ENCODE measurements around the gene WDTC1. TPM values are rescaled to one million over a fixed set of nuclear protein-coding genes. Genes with fewer than 3 reads are reported as not detected.

WDTC1 gene
- polyA plus RNA-seq, 1 donor: 30.6 TPM

- Histone ChIP-seq H3K4me3 (ENCODE audit: low read length) (peak overlapping the region; percentile 28), H3K9me3 (ENCODE audit: control insufficient read depth, low read depth, low read length) (no peaks in the 10 kb centered on the region), H3K36me3 (ENCODE audit: control insufficient read depth, insufficient read depth, low read length) (no peaks in the 10 kb centered on the region), H3K27ac (ENCODE audit: low read length) (no peak overlapping the region), H3K27me3 (ENCODE audit: control insufficient read depth, insufficient read depth, low read length) (no peaks in the 10 kb centered on the region), H3K4me1 (ENCODE audit: control insufficient read depth, insufficient read depth, low read length) (peaks cover 18% of the 10 kb centered on the region)
- peak in 1 of 2 donors; percentile 49 for DNase-seq
- no CpG with 5 or more reads among the region's 31 CpGs for WGBS (ENCODE audit: insufficient coverage, low lambda C conversion rate)
These were observed 108.6 kb downstream of the WDTC1 start for GRCh38 chr1:27342778-27343638.

DNA sequence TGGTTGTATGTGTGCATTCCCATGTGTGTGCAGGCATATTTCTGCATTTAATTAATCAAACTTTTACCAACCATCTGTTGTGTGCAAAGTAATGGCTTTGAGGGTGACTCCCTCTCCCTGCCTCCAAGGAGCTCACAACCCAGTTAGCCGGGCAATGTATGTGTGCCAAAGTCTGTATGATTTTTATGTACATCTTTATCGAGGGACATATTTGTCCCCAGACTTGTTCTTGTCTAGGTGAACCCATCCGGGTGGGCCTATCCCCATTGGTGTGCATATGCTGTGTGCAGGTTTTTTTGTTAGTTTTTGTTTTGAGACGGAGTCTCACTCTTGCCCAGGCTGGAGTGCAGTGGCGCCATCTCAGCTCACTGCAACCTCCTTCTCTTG, 109.2 kb downstream of the WDTC1 start:
- DNase-seq: no peak
- Histone ChIP-seq H3K27ac (ENCODE audit: low read length) (no peak overlapping the region), H3K4me3 (ENCODE audit: low read length) (no peak overlapping the region), H3K36me3 (ENCODE audit: control insufficient read depth, insufficient read depth, low read length) (no peaks in the 10 kb centered on the region), H3K9me3 (ENCODE audit: control insufficient read depth, low read depth, low read length) (no peaks in the 10 kb centered on the region), H3K27me3 (ENCODE audit: control insufficient read depth, insufficient read depth, low read length) (no peaks in the 10 kb centered on the region), H3K4me1 (ENCODE audit: control insufficient read depth, insufficient read depth, low read length) (peaks cover 18% of the 10 kb centered on the region)
- WGBS (ENCODE audit: insufficient coverage, low lambda C conversion rate): 80% methylated on average over 1 of the region's 5 CpGs

- no peak for DNase-seq
- H3K4me1 ChIP-seq (ENCODE audit: control insufficient read depth, insufficient read depth, low read length): peaks cover 27% of the 10 kb centered on the region
- no peak overlapping the region for H3K27ac ChIP-seq (ENCODE audit: low read length)
- H3K4me3 ChIP-seq (ENCODE audit: low read length): no peak overlapping the region
- no CpG with 5 or more reads among the region's 12 CpGs for WGBS (ENCODE audit: insufficient coverage, low lambda C conversion rate)
- peaks cover 2% of the 10 kb centered on the region for H3K9me3 ChIP-seq (ENCODE audit: control insufficient read depth, low read depth, low read length)
- no peaks in the 10 kb centered on the region for H3K36me3 ChIP-seq (ENCODE audit: control insufficient read depth, insufficient read depth, low read length)
- peaks cover 11% of the 10 kb centered on the region for H3K27me3 ChIP-seq (ENCODE audit: control insufficient read depth, insufficient read depth, low read length)
These were observed 110.8 kb downstream of the WDTC1 start for GRCh38 chr1:27345272-27345671.

DNA sequence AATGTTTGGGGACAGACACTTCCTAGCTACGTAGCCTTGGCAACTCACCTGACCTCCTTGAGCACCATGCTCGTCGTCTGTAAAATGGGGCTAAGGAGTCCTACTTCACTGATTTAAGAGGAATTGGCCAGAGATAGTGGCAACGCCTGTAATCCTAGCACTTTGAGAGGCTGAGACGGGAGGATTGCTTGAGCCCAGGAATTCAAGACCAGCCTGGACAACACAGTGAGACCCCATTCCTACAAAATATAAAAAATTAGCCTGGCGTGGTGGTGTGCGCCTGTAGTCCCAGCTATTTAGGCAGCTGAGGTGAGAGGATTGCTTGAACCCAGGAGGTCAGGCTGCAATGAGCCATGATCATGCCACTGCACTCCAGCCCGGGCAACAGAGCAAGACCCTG, 111.9 kb downstream of the WDTC1 start:
- no CpG with 5 or more reads among the region's 8 CpGs for WGBS (ENCODE audit: insufficient coverage, low lambda C conversion rate)

DNA sequence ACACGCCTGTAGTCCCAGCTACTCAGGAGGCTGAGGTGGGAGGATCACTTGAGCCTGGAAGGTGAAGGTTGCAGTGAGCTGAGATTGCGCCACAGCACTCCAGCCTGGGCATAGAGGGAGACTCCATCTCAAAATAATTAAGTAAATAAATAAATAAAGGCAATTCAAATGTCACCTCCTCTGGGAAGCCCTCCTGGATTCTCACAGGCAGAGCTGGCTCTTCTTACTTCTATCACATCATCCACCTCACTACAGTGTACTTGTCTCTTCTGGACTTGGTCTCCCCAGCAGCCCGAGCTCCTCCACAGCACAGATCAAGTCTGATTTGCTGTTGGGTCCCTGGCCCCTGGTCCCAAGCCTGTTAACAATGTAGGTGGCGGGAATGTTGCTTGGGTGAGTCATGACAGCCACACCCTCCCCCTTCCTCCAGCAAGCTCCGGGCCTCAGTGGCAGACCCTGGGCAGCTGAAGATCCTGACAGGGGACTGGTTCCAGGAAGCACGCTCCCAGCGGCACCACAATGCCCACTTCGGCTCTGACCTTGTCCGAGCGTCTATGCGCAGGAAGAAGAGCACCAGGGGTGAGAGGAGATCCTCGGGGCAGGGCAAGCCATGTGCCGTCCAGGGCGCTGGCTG, 112.7 kb downstream of the WDTC1 start:
- Histone ChIP-seq H3K36me3 (ENCODE audit: control insufficient read depth, insufficient read depth, low read length) (no peaks in the 10 kb centered on the region), H3K27me3 (ENCODE audit: control insufficient read depth, insufficient read depth, low read length) (peaks cover 18% of the 10 kb centered on the region), H3K27ac (ENCODE audit: low read length) (no peak overlapping the region), H3K4me3 (ENCODE audit: low read length) (no peak overlapping the region), H3K9me3 (ENCODE audit: control insufficient read depth, low read depth, low read length) (peaks cover 6% of the 10 kb centered on the region), H3K4me1 (ENCODE audit: control insufficient read depth, insufficient read depth, low read length) (peaks cover 35% of the 10 kb centered on the region)
- DNase-seq: no peak
- no CpG with 5 or more reads among the region's 14 CpGs for WGBS (ENCODE audit: insufficient coverage, low lambda C conversion rate)

More for the DNA sequence above, 111.9 kb downstream of the WDTC1 start:
- no peak overlapping the region for H3K27ac ChIP-seq (ENCODE audit: low read length)
- H3K9me3 ChIP-seq (ENCODE audit: control insufficient read depth, low read depth, low read length): peaks cover 6% of the 10 kb centered on the region
- no peak for DNase-seq
- no peaks in the 10 kb centered on the region for H3K36me3 ChIP-seq (ENCODE audit: control insufficient read depth, insufficient read depth, low read length)
- H3K27me3 ChIP-seq (ENCODE audit: control insufficient read depth, insufficient read depth, low read length): peaks cover 18% of the 10 kb centered on the region
- H3K4me1 ChIP-seq (ENCODE audit: control insufficient read depth, insufficient read depth, low read length): peaks cover 38% of the 10 kb centered on the region
- no peak overlapping the region for H3K4me3 ChIP-seq (ENCODE audit: low read length)

DNA sequence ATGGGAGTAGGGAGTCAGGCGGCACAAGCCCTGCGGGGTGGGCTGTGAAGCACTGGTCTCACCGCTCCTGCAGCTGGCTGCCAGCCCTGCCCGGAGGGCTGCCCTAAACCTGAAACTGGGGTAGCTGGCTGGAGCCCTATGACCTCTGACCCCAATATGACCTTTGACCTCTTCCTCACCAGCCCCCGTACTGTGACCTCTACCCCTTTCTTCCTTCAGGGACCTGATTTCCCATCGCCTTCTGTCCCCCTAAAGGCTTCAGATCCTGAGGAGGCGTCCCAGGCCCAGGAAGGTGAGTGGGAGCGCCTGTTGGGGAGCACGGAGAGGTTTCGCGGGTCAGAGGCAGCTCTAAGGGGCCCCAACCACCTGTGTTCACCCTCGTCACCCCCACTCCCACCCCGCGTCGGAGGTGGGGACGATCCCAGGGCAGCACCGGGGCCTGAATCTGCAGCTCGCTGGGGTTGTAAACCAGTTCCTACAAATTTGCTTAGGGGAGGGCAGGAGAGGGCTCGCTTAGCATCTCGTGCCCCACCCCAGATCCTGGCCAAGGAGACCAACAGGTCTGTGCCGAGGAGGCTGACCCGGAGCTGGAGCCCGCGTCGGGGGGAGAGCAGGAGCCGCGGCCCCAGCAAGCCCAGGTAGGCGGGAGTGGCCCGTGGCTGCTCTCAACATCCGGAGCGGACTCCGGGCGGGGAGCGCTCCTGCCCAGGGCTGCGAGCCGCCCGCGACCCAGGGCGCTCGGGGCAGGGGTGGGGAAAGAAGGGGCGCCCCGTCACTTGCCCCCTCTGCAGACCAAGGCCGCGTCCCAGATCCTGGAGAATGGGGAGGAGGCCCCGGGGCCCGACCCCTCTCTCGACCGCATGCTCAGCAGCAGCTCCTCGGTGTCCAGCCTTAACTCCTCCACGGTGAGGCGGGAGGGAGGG, 114.7 kb downstream of the WDTC1 start:
- Histone ChIP-seq H3K4me3 (ENCODE audit: low read length) (peak overlapping the region; percentile 48), H3K27ac (ENCODE audit: low read length) (no peak overlapping the region), H3K36me3 (ENCODE audit: control insufficient read depth, insufficient read depth, low read length) (no peaks in the 10 kb centered on the region), H3K9me3 (ENCODE audit: control insufficient read depth, low read depth, low read length) (peaks cover 6% of the 10 kb centered on the region), H3K4me1 (ENCODE audit: control insufficient read depth, insufficient read depth, low read length) (peaks cover 25% of the 10 kb centered on the region), H3K27me3 (ENCODE audit: control insufficient read depth, insufficient read depth, low read length) (peaks cover 18% of the 10 kb centered on the region)
- peak; percentile 53 to 89 for DNase-seq
- no CpG with 5 or more reads among the region's 51 CpGs for WGBS (ENCODE audit: insufficient coverage, low lambda C conversion rate)

DNA sequence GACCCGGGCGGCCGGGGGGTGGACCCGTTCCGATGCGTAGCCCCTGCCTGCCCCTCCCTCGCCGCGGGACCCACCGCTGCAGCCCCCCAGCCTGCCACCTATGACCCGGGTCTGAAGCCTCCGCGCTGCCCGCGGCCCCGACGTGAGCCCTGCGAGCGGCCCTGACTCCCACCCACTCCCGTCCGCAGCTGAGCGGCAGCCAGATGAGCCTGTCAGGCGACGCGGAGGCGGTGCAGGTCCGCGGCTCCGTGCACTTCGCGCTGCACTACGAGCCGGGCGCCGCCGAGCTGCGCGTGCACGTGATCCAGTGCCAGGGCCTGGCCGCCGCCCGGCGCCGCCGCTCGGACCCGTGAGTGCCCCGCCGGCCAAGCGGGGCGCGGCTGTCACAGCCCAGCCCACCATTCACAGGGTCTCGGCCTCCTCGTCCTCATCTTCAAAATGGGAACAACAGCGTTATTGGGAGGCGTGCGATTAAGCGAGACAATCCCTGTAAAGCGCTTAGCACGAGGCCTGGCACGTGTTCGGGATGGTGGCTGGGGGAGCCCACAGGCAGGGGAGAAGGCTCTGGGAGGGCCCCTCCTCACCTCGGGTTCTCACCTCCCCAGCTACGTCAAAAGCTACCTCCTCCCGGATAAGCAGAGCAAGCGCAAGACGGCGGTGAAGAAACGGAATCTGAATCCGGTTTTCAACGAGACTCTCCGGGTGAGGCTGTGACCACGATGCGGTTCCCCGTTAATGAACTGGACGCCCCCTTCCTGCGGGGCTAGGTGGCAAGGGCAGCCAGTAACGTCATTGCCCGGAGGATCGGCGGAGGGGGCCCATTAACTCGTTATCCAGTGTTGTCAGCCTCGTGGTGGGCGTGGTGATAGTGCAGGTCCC, 115.6 kb downstream of the WDTC1 start:
- H3K27me3 ChIP-seq (ENCODE audit: control insufficient read depth, insufficient read depth, low read length): peaks cover 18% of the 10 kb centered on the region
- peaks cover 25% of the 10 kb centered on the region for H3K4me1 ChIP-seq (ENCODE audit: control insufficient read depth, insufficient read depth, low read length)
- peak; percentile 79 to 90 for DNase-seq
- H3K27ac ChIP-seq (ENCODE audit: low read length): no peak overlapping the region
- H3K36me3 ChIP-seq (ENCODE audit: control insufficient read depth, insufficient read depth, low read length): no peaks in the 10 kb centered on the region
- H3K9me3 ChIP-seq (ENCODE audit: control insufficient read depth, low read depth, low read length): peaks cover 6% of the 10 kb centered on the region
- peak overlapping the region; percentile 48 for H3K4me3 ChIP-seq (ENCODE audit: low read length)
- no CpG with 5 or more reads among the region's 84 CpGs for WGBS (ENCODE audit: insufficient coverage, low lambda C conversion rate)

- H3K36me3 ChIP-seq (ENCODE audit: control insufficient read depth, insufficient read depth, low read length): no peaks in the 10 kb centered on the region
These were observed 116.5 kb downstream of the WDTC1 start for GRCh38 chr1:27350663-27351540.

GRCh38 chr1:27351541-27352107, 117.2 kb downstream of the WDTC1 start:
- Histone ChIP-seq H3K27me3 (ENCODE audit: control insufficient read depth, insufficient read depth, low read length) (peaks cover 18% of the 10 kb centered on the region), H3K4me3 (ENCODE audit: low read length) (peak overlapping the region; percentile 23), H3K27ac (ENCODE audit: low read length) (no peak overlapping the region), H3K9me3 (ENCODE audit: control insufficient read depth, low read depth, low read length) (peaks cover 8% of the 10 kb centered on the region), H3K4me1 (ENCODE audit: control insufficient read depth, insufficient read depth, low read length) (peaks cover 25% of the 10 kb centered on the region), H3K36me3 (ENCODE audit: control insufficient read depth, insufficient read depth, low read length) (no peaks in the 10 kb centered on the region)
- no CpG with 5 or more reads among the region's 8 CpGs for WGBS (ENCODE audit: insufficient coverage, low lambda C conversion rate)
- peak in 1 of 2 donors; percentile 70 for DNase-seq

More at GRCh38 chr1:27350663-27351540, 116.5 kb downstream of the WDTC1 start:
- Histone ChIP-seq H3K4me1 (ENCODE audit: control insufficient read depth, insufficient read depth, low read length) (peaks cover 25% of the 10 kb centered on the region), H3K27me3 (ENCODE audit: control insufficient read depth, insufficient read depth, low read length) (peaks cover 18% of the 10 kb centered on the region), H3K9me3 (ENCODE audit: control insufficient read depth, low read depth, low read length) (peaks cover 6% of the 10 kb centered on the region), H3K27ac (ENCODE audit: low read length) (no peak overlapping the region), H3K4me3 (ENCODE audit: low read length) (peak overlapping the region; percentile 23)
- WGBS (ENCODE audit: insufficient coverage, low lambda C conversion rate): no CpG with 5 or more reads among the region's 62 CpGs
- peak; percentile 45 to 73 for DNase-seq
